ENCODE data around the gene NEK8.

- no peak for TF ChIP-seq CTCF (IDR thresholded peaks at IDR 0.05)
- no peak for TF ChIP-seq POLR2A (IDR thresholded peaks at IDR 0.05)
Measured at GRCh38 chr17:28698253-28698941, 30.2 kb upstream of the NEK8 start.
